K562 (cell line): ENCODE data around the gene SIM1.

Source experiments
- FOXA1 ChIP-seq: fragments of 450-650 bp; IDR thresholded peaks from 2 replicates; pipeline ENCODE4 v1.6.1; 2016; ENCODE audit warnings: mild to moderate bottlenecking, borderline replicate concordance
- HDAC2 ChIP-seq: fragments of 450-650 bp; IDR thresholded peaks from 2 replicates; pipeline ENCODE4 v1.6.1; 2016; ENCODE audit warnings: mild to moderate bottlenecking
- SIN3A ChIP-seq, 2 experiments: fragments of 150-350 bp in 1 of 2; IDR thresholded peaks; 2 replicates each; pipeline ENCODE4 v1.6.1; 2011 to 2016; ENCODE audit warnings: borderline replicate concordance in 2 of 2, low read depth in 2 of 2, low read length in 2 of 2, mild to moderate bottlenecking in 2 of 2, moderate library complexity in 2 of 2; ENCODE audit not compliant: control insufficient read depth in 1 of 2
- SRF ChIP-seq, 2 experiments: fragments of 250-450, 450-650 bp in 1 of 2; sonication (Bioruptor Pico) in 1 of 2; sonication (generic) in 1 of 2; formaldehyde crosslinking; IDR thresholded peaks; 2 replicates each; pipeline versions ENCODE4 v1.5.0 to v1.5.1; 2020 to 2022; ENCODE audit warnings: mild to moderate bottlenecking in 1 of 2, missing genetic modification reagents in 1 of 2
- ZFX ChIP-seq: sonication (generic); formaldehyde crosslinking; IDR thresholded peaks from 2 replicates; pipeline ENCODE4 v1.8.0; 2022; ENCODE audit warnings: mild to moderate bottlenecking, missing genetic modification reagents, moderate library complexity
- ZNF644 ChIP-seq: fragments of 200-800 bp; sonication (Bioruptor generic); IDR thresholded peaks from 2 replicates; pipeline ENCODE4 v1.6.1; 2016; ENCODE audit warnings: low read depth, missing genetic modification characterization, missing compliant biosample characterization

DNA sequence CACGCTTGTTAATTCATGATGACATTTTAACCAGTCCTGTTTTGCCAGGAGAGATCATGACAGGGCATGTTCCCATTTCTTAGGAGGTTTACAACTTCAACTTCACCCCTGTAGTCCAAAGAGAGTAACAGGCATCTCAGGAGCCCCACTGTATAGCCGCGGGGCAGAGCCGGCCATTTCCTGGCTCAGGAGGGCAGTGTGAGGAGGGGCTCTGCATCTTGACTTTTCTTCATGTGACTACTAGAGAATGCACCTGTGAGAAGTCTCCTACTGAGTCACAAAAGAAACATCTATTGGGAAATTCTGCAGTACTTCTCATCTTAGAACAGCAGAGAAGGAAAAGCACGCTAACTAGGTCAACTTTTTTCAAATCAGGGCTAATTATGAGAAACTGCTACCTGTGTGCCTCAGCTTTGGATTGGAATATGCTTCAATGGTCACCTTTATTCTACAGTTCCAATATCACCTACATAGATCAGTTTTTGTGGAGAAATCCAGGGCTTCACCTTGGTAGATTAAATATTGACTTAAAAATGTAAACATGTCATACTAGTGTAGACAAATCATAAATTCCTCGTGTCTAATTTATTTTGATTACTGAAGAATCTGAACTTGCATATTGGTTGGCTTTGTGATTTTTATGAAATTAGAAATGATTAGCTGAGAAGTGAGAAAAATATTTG, 28.6 kb upstream of the SIM1 start:
- TF ChIP-seq ZFX (CRISPR knock-in tag) (no peak), SIN3A (IDR thresholded peaks at IDR 0.05; ENCODE audit: borderline replicate concordance in 2 of 2, control insufficient read depth in 1 of 2, low read depth in 2 of 2, low read length in 2 of 2) (no peak), ZNF644 (tag) (no peak), FOXA1 (no peak), HDAC2 (no peak), SRF (CRISPR knock-in tag; IDR thresholded peaks at IDR 0.05) (no peak)
